ENCODE measurements around the gene MEIS2.

MEIS2 gene

GRCh38 chr15:36958606-36959005 lies 141.7 kb downstream of the MEIS2 start:
- DNase-seq: no peak

- DNase-seq: no peak
Observed at GRCh38 chr15:36954486-36954885, 145.9 kb downstream of the MEIS2 start.

DNA sequence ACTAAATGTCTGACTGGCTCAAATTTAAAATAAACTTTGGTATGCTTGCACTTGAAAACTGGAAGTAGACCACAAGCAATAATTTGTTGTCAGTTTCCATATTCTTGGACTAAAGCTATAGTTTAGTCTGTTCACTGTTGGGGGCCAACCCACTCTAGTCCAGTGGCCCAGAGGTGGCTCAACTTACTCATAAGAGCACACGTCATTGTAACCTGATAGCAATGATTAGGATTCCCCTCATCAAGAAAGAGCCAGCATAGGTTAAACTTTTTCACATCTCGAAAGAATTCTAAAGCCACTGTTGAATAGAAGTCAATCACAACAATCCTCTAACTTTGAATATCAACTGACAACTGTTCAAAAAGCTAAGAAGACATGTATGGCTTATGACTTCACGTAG lies 147.0 kb downstream of the MEIS2 start:
- no peak for DNase-seq

- DNase-seq: no peak
Observed at GRCh38 chr15:36951731-36952247, 148.6 kb downstream of the MEIS2 start.

DNA sequence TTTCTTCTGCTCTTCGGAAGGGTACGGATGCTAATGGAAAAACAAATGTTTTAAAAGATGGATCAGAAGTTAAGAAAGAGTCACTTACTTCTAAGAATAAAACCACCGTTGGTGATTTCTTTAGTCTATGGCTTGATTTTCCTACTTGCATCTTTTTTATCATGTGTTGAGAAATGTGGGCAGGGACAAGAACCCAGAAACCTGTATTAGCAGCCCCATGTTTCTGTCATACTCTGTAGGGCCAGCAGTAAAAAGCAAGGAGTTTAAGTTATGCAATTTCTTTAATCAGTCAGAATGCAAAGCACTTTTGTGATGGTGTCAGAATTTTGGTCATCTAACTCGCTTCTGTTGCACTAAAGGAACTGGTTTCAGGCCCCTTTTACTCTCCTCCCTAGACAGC lies 150.0 kb downstream of the MEIS2 start:
- no peak for DNase-seq

GRCh38 chr15:36948982-36949381 lies 151.4 kb downstream of the MEIS2 start:
- DNase-seq: no peak

- no peak for DNase-seq
Observed at GRCh38 chr15:36947035-36947719, 153.2 kb downstream of the MEIS2 start.

- no peak for DNase-seq
Observed at GRCh38 chr15:36944442-36944841, 155.9 kb downstream of the MEIS2 start.

DNA sequence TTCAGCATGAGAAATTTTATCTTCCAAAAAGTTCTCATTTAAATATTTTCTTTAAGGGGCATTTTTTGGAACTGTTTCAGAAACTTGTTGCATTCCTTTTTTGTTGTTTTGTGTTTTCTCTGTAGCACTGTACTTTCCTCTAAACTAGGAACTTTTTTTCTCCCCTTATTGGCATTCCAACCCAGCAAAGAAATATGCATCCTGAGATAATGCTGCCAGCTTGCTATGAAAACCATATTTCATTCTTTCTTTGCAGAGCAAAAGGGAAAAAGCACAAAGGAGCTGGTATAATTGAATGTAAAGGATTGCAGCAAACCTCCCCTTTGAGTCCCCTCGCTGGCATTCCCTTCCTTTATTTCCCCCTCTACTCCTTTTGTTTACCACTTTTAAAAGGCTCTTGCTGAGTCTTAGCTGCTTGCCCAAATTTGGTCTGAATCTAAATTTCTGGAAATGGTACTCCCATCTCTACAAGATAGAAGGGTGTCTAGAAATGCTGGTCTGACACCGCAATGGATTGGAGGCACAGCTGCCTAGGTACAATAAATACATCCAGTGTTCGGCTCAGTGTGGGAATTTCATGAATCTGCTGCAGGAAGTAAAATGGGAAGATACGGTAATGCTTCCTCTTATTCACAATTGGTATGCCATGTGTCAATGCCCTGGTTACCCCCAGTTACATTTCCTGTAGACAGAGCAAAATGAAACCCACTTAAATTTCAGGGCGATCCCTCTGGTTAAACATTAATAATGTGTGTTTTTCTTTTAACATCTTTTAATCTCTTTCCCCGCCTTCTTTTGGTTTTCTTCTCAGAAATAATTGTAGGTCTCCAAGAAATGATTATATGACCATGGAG lies 156.6 kb downstream of the MEIS2 start:
- no peak for DNase-seq

DNA sequence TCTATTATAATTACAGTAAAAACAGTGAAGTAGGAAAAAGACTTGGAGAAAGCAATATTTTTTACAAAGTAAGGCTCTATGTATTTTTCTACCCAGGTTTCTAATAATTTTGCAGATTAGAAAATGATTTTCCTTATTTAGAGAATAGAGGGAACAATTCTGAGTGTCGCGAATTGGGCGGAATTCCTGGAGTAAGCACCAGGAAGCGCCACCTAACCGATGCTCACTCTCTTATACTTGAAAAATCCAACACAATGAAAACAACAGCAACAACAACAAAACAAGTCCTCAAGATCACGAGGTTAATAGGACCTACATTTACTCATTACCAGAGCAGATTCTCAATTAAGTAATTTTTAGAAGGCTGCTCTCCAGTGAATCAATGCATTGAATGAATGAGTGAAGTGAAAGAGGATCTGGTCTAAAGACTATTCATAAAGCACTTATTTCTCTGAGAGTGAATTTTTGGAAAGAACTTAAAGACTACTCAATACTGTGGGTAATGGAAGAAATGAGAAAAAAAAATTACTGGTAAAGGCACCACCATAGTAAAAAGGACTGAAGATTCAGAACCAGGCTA lies 158.0 kb downstream of the MEIS2 start:
- DNase-seq: no peak

GRCh38 chr15:36941798-36942197 lies 158.6 kb downstream of the MEIS2 start:
- DNase-seq: no peak

DNA sequence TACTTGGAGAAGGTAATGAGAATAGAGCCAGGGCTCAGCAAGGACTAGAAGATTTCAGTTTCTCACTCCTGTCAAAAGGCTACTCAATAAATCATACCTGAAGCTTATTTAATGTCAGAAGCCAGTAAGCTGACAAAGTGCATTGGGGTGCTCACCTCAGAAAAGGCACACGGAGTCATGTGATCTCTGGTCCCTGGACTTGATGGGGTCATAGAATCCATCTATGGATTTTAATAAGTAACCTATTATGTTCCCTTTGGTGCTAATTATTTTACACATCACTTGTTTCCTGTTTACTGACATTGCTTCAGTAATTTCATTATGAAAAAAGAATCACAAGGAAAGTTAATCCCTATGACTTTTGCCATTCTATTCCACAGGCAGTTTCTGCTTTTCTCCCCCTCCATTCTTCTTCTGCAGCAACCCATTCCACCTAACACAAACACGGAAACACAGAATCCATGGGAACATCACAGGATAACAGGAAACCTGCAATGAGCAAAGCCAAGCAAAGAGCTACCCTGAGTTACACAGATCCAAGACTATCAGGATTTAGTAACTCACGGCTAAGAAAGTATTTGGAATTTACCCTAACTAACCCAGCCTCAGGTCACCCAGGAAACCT lies 159.6 kb downstream of the MEIS2 start:
- no peak for DNase-seq

DNA sequence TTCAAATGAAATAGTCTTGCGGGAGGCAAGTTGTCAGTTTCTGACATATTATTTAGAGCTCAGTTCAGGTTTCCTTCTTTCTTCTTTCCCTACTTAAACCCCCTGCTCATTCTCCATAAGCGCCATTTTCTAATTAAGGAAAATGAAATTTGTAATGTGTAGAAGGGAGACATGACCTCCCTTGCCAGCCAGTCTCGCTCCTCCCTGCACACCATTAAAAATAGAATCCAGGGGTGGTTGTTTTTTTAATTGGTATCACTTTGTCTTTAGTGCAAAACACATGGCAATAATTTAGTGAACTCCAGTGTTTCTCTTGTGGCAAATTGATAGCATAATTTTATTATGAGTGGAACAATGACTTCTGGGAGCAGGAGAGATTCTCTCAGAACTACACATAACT lies 160.1 kb downstream of the MEIS2 start:
- DNase-seq: no peak

DNA sequence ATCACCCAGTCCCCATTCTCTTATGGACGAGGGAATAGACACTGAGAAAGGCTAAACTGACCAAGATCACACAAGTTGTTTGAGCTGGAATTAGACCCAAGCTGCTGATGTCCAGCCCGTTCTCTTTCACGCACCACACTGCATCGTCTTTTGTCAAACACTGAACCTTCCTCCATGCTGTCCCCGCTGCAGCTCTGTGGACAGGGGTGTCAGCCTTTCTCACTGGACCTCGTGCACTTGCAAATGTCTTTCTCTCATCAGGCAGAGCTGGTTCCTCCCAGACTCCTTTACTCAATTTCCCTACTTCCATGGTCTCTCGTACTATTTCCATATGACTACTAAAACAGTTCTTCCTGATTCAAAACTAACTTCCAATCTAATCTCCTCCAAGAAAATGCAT lies 161.6 kb downstream of the MEIS2 start:
- no peak for DNase-seq

GRCh38 chr15:36938131-36938530 lies 162.2 kb downstream of the MEIS2 start:
- DNase-seq: no peak

DNA sequence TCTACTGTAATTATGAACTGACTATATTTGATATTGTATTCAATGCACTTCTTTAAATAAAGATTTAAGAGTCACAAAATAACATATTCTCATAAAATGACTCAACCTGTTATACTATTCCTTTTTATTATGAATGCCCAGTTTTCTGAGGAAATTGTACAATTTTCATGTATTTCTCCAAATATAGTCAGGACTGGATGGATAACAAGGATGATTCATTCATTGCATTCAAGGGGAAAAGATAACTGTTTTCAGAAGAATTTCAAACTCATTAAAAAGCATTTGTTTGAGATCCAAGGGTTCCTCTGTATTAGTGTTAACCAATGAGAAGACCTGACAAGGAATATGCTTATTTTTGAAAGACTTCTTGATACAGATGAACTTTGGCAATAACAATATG lies 163.7 kb downstream of the MEIS2 start:
- no peak for DNase-seq

DNA sequence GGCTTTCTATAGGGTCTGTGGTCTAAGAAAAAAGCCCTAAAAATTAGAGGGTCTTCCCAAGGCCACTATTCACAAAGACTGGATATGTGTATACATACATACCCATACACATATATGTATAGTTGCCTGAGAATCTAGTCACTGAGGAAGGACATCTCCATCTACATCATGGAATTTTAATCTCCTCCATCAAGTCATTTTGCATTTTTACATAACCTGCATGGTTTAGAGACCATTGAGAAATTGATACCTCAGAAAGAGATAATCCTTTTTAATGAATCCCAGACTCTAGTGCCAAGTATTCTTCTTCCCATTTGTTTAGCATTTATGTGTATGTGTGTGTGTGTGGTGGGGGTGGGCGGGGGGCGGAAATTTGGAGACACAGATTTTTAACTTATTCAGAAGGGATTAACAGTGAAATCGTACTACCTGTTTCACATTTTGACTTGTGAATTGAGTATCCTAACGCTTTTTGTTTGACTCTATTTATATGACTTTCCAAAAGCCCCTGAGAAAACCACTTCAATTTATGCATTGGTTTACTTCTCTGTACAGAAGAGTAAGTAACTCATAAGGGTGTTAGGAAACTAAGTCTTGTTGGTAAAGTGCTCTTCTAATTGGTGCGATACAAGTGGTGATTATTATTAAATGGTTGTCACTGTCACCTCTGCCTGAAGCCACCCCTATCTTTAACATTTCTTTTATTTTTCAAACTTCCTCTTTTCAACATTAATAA lies 166.9 kb downstream of the MEIS2 start:
- DNase-seq: no peak

- no peak for DNase-seq
Observed at GRCh38 chr15:36932070-36932469, 168.3 kb downstream of the MEIS2 start.

GRCh38 chr15:36931434-36931833 lies 168.9 kb downstream of the MEIS2 start:
- no peak for DNase-seq

DNA sequence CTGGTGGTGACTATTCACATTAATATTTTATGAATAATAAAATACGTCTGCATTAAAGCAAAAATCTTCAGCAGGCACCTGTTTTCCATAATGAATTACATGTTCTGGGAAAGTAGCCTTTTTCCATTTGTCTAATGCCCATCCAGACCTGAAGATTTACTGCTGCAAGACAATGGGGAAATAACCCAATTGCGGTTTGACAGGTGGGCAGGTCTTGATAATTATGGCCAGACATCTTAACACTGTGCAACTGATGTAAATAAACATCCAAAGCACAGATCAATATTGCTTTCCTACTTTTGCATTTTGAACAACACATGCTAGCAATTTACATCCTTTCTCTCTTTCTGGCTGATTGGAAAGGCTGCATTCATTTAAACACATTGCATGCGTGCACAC lies 173.9 kb downstream of the MEIS2 start:
- DNase-seq: no peak

DNA sequence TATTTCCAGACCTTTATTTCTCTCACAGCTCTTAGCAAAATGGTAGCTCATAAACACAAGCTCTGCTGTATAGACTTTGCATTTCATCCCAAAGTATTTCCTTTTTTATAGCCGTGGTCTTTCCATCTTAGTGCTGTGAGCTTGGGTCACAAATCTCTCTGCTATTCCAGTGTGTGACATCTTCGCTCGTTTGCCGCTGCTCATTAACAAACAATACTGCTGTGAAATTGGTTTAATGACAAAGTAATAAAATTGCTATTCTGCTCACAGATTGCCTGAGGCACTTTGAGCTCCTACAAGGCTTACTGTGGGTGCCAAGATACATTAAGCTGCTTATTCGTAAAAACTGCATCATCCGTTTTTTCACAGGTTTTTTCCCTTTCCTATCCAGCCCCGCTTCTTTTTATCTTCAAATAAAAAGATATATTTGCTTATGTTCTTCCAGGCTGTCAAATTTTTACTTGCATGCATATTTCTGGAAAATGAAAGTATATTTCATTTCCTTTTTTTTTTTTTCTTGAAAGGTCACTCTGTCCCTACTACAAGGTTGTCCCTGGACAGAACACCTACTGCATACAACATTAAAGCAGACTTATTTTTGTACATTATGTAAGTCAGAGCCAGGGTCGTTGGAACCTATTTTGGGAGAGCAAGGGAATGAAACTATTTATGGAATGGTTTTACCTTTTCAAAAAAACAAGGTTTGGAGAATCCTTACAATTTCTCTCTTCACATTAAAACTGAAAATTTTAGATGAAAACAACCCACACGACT lies 174.5 kb downstream of the MEIS2 start:
- no peak for DNase-seq

- DNase-seq: no peak
Observed at GRCh38 chr15:36925049-36925448, 175.3 kb downstream of the MEIS2 start.

Data from activated naive CD4-positive, alpha-beta T cell (primary cell).